MCF 10A (cell line): ENCODE data around the gene MGAT5. TPM values are rescaled to one million over a fixed set of nuclear protein-coding genes. Genes with fewer than 3 reads are reported as not detected.

ENCODE experiments used
- BruUV-seq: library from RNA; stranded (reverse); fragments of 400-500 nt; replicated peaks from 2 replicates; lab custom pipeline; 2021; lab: Mats Ljungman, UMichigan
- CTCF ChIA-PET: fragments of 300-600 bp; sonication (Branson Sonifier 250); formaldehyde crosslinking; extraction: SDS; loops from one replicate; lab custom pipeline; 2021; ENCODE audit warnings: antibody characterized with exemption, inconsistent platforms; lab: Yijun Ruan, JAX
- POLR2A ChIA-PET: fragments of 300-600, 350-650 bp; sonication (Branson Sonifier 250); formaldehyde crosslinking; extraction: SDS; loops from one replicate; lab custom pipeline; 2020; ENCODE audit warnings: antibody characterized with exemption, inconsistent platforms; lab: Yijun Ruan, JAX
- DNase-seq: peaks from one replicate; pipeline ENCODE4 v3.0.0-alpha.2; 2018; ENCODE audit not compliant: unreplicated experiment
- H3K27ac Mint-ChIP-seq: one replicate; pipeline ENCODE4 v1.8.0; 2022; ENCODE audit warnings: mild to moderate bottlenecking, low read depth, mixed read lengths; ENCODE audit not compliant: unreplicated experiment
- H3K27me3 Mint-ChIP-seq: one replicate; pipeline ENCODE4 v1.8.0; 2022; ENCODE audit warnings: mixed read lengths; ENCODE audit not compliant: insufficient read depth, unreplicated experiment
- H3K36me3 Mint-ChIP-seq: one replicate; pipeline ENCODE4 v1.8.0; 2022; ENCODE audit warnings: mild to moderate bottlenecking, moderate library complexity, mixed read lengths; ENCODE audit not compliant: insufficient read depth, unreplicated experiment
- H3K4me1 Mint-ChIP-seq: one replicate; pipeline ENCODE4 v1.8.0; 2022; ENCODE audit warnings: mixed read lengths; ENCODE audit not compliant: insufficient read depth, unreplicated experiment
- H3K4me3 Mint-ChIP-seq: one replicate; pipeline ENCODE4 v1.8.0; 2022; ENCODE audit warnings: mild to moderate bottlenecking, moderate library complexity, mixed read lengths; ENCODE audit not compliant: unreplicated experiment
- H3K9me3 Mint-ChIP-seq: one replicate; pipeline ENCODE4 v1.8.0; 2022; ENCODE audit warnings: mixed read lengths; ENCODE audit not compliant: unreplicated experiment
- intact Hi-C: fragments of 100-400 bp; cut with micrococcal nuclease; formaldehyde crosslinking; loops from 2 replicates; pipeline ENCODE4 v1.14.1; 2022
- total RNA-seq: library from RNA; stranded (reverse); gene quantifications from 2 replicates; pipeline ENCODE4 v1.2.3, GENCODE V29; 2022
- TF ChIP-seq, protein P1 (sequence below): fragments of 200-600 bp; IDR thresholded peaks from one replicate; pipeline ENCODE4 v1.8.0; 2022; ENCODE audit warnings: antibody characterized with exemption, mild to moderate bottlenecking; ENCODE audit not compliant: unreplicated experiment

Gene MGAT5
- total RNA-seq, 1 experiment from 2014 or later: 22.2 TPM

DNA sequence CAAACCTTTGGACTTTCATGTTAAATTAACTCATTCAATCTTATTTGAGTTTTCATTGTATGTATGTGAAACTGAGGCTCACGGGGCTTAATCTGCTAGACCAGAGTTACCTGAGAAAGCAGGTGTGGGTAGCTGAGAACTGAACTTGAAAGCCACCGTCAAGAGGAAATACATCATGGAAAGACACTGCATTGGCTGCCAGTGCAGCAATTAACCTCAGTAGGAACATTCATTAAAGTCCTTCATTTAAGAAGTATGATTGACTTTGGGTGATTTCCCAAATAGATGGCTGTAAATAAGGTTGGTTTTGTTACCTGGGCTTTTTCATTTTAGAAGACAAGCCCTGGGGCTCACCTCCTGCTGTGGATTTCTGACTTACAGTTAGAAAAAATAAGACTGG is 36.5 kb upstream of the MGAT5 start:
- Mint-ChIP-seq H3K4me1 (peaks cover 18% of the 10 kb centered on the region), H3K36me3 (peaks cover 6% of the 10 kb centered on the region), H3K27ac (no peak overlapping the region), H3K9me3 (no peaks in the 10 kb centered on the region), H3K4me3 (no peak overlapping the region), H3K27me3 (no peaks in the 10 kb centered on the region)
- intact Hi-C loops: no loop called here
- POLR2A ChIA-PET: no interaction called here
- no peak for DNase-seq
- CTCF ChIA-PET: interaction anchor here (1.1 to 4.2 kb wide), 3 partner anchors 10 to 99 kb away, joined by 4 to 18 read pairs (median 7); no protein-coding TSS in a partner anchor
- BruUV-seq: no TSS peak
- TF ChIP-seq, protein P1, sequence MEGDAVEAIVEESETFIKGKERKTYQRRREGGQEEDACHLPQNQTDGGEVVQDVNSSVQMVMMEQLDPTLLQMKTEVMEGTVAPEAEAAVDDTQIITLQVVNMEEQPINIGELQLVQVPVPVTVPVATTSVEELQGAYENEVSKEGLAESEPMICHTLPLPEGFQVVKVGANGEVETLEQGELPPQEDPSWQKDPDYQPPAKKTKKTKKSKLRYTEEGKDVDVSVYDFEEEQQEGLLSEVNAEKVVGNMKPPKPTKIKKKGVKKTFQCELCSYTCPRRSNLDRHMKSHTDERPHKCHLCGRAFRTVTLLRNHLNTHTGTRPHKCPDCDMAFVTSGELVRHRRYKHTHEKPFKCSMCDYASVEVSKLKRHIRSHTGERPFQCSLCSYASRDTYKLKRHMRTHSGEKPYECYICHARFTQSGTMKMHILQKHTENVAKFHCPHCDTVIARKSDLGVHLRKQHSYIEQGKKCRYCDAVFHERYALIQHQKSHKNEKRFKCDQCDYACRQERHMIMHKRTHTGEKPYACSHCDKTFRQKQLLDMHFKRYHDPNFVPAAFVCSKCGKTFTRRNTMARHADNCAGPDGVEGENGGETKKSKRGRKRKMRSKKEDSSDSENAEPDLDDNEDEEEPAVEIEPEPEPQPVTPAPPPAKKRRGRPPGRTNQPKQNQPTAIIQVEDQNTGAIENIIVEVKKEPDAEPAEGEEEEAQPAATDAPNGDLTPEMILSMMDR: no peak

DNA sequence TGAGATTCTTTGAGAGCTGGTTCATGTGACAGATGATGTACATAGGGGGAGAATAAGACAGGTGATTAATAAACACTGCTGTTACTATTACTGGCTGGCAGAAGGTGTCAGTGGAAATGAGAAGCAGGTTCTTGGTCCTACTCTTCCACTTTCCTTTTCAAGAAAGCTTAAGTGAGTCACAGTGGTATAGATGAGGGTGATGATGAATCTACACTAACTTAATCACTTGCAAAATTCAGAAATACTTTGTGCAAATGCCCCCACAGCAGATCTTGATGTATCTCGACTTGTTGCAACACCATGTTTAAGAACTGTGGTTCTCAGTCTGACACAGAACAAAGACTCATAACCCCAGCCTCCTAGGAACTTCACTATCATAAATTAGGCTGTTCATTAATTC is 35.9 kb upstream of the MGAT5 start:
- H3K27me3 Mint-ChIP-seq: no peaks in the 10 kb centered on the region
- CTCF ChIA-PET: interaction anchor here (0.7 to 4.2 kb wide), 4 partner anchors 10 to 99 kb away, joined by 3 to 18 read pairs (median 4); no protein-coding TSS in a partner anchor
- no peak overlapping the region for H3K27ac Mint-ChIP-seq

GRCh38 chr2:134218414-134218813 is 35.5 kb upstream of the MGAT5 start:
- Mint-ChIP-seq H3K27me3 (no peaks in the 10 kb centered on the region), H3K4me1 (peaks cover 18% of the 10 kb centered on the region), H3K4me3 (no peak overlapping the region), H3K9me3 (no peaks in the 10 kb centered on the region), H3K36me3 (peaks cover 6% of the 10 kb centered on the region), H3K27ac (no peak overlapping the region)
- BruUV-seq: no TSS peak
- DNase-seq: no peak
- TF ChIP-seq, protein P1: no peak
- intact Hi-C loops: no loop called here
- CTCF ChIA-PET: interaction anchor here (0.7 to 4.2 kb wide), 4 partner anchors 11 to 100 kb away, joined by 3 to 18 read pairs (median 4); no protein-coding TSS in a partner anchor
- POLR2A ChIA-PET: no interaction called here

More for the DNA sequence above, 35.9 kb upstream of the MGAT5 start:
- Mint-ChIP-seq H3K4me1 (peaks cover 18% of the 10 kb centered on the region), H3K9me3 (no peaks in the 10 kb centered on the region), H3K4me3 (no peak overlapping the region), H3K36me3 (peaks cover 6% of the 10 kb centered on the region)
- TF ChIP-seq, protein P1: no peak
- intact Hi-C loops: no loop called here
- no TSS peak for BruUV-seq
- no peak for DNase-seq
- POLR2A ChIA-PET: no interaction called here

GRCh38 chr2:134218930-134219658 is 34.8 kb upstream of the MGAT5 start:
- Mint-ChIP-seq H3K36me3 (peaks cover 6% of the 10 kb centered on the region), H3K4me3 (no peak overlapping the region), H3K27me3 (no peaks in the 10 kb centered on the region), H3K9me3 (no peaks in the 10 kb centered on the region), H3K27ac (no peak overlapping the region), H3K4me1 (peaks cover 18% of the 10 kb centered on the region)
- intact Hi-C loops: no loop called here
- DNase-seq: no peak
- BruUV-seq: no TSS peak
- TF ChIP-seq, protein P1: no peak
- ChIA-PET POLR2A (no interaction called here), CTCF (interaction anchor here (0.6 to 4.2 kb wide), 6 partner anchors 11 to 193 kb away, joined by 3 to 18 read pairs (median 4); no protein-coding TSS in a partner anchor)
